Osteocyte (in vitro differentiated cells): ENCODE measurements around the gene ANKRD34A. TPM values are rescaled to one million over a fixed set of nuclear protein-coding genes. Genes with fewer than 3 reads are reported as not detected.
"Not testable (repeated sequence)": the region's sequence is repeated elsewhere in the genome, so short reads cannot be mapped to it uniquely, and the experiment has no call there.

ENCODE experiments used
- DNase-seq: peaks from one replicate; pipeline ENCODE4 v3.0.0; 2021; ENCODE audit warnings: mixed read lengths; ENCODE audit not compliant: unreplicated experiment; ENCODE audit errors: extremely low spot score
- H3K27ac Mint-ChIP-seq: one replicate; pipeline ENCODE4 v1.8.0; 2021; ENCODE audit warnings: mild to moderate bottlenecking, mixed read lengths; ENCODE audit not compliant: unreplicated experiment
- H3K27me3 Mint-ChIP-seq: one replicate; pipeline ENCODE4 v1.8.0; 2021; ENCODE audit warnings: mixed read lengths; ENCODE audit not compliant: unreplicated experiment
- H3K36me3 Mint-ChIP-seq: one replicate; pipeline ENCODE4 v1.8.0; 2021; ENCODE audit warnings: mixed read lengths; ENCODE audit not compliant: unreplicated experiment
- H3K4me1 Mint-ChIP-seq: one replicate; pipeline ENCODE4 v1.8.0; 2021; ENCODE audit warnings: mixed read lengths; ENCODE audit not compliant: unreplicated experiment
- H3K4me3 Mint-ChIP-seq: one replicate; pipeline ENCODE4 v1.8.0; 2021; ENCODE audit warnings: mild to moderate bottlenecking, moderate library complexity, mixed read lengths; ENCODE audit not compliant: unreplicated experiment
- H3K9me3 Mint-ChIP-seq: one replicate; pipeline ENCODE4 v1.8.0; 2021; ENCODE audit warnings: mixed read lengths; ENCODE audit not compliant: unreplicated experiment
- total RNA-seq: library from RNA; stranded (reverse); gene quantifications from 2 replicates; pipeline ENCODE4 v1.2.1, GENCODE V29; 2021
- TF ChIP-seq, protein P1 (sequence below): fragments of 200-600 bp; sonication (generic); IDR thresholded peaks from 2 replicates; pipeline ENCODE4 v1.5.0; 2021; ENCODE audit warnings: antibody characterized with exemption, mild to moderate bottlenecking, moderate library complexity

The ANKRD34A gene
- total RNA-seq, 1 donor from 2014 or later, result 1.1 TPM

DNA sequence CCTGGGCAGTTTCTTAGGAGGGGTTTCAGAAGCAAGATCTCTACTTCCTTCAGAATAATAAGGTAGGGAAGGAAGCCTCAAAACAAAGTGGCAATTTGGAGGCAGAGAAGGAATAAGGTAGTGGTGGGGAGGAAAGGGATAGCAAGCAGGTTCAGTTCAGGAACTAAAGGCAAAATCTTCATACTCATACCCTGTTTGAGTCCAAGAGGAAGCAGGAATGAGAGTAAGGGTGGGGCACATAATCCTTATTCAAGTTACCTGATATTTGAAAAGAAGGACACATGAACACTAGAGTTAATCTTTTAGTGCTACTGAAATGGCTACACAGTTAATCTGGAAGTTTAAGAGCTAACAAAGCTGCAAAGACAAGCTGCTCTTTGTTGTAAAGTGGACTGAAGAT is 28.7 kb downstream of the ANKRD34A start:
- Mint-ChIP-seq H3K27ac (no peak overlapping the region), H3K4me3 (no peak overlapping the region), H3K27me3 (no peaks in the 10 kb centered on the region), H3K4me1 (no peaks in the 10 kb centered on the region), H3K9me3 (no peaks in the 10 kb centered on the region), H3K36me3 (peaks cover 20% of the 10 kb centered on the region)
- DNase-seq, result no peak
- TF ChIP-seq, protein P1, sequence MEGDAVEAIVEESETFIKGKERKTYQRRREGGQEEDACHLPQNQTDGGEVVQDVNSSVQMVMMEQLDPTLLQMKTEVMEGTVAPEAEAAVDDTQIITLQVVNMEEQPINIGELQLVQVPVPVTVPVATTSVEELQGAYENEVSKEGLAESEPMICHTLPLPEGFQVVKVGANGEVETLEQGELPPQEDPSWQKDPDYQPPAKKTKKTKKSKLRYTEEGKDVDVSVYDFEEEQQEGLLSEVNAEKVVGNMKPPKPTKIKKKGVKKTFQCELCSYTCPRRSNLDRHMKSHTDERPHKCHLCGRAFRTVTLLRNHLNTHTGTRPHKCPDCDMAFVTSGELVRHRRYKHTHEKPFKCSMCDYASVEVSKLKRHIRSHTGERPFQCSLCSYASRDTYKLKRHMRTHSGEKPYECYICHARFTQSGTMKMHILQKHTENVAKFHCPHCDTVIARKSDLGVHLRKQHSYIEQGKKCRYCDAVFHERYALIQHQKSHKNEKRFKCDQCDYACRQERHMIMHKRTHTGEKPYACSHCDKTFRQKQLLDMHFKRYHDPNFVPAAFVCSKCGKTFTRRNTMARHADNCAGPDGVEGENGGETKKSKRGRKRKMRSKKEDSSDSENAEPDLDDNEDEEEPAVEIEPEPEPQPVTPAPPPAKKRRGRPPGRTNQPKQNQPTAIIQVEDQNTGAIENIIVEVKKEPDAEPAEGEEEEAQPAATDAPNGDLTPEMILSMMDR, result no peak

DNA sequence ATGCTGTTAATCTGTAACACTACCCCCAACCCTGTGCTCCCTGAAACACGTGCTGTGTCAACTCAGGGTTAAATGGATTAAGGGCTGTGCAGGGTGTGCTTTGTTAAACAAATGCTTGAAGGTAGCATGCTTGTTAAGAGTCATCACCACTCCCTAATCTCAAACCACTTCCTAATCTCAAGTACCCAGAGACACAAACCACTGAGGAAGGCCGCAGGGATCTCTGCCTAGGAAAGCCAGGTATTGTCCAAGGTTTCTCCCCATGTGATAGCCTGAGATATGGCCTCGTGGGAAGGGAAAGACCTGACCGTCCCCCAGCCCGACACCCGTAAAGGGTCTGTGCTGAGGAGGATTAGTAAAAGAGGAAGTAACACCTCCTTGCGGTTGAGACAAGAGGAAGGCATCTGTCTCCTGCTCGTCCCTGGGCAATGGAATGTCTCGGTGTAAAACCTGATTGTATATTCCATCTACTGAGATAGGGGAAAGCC is 31.8 kb downstream of the ANKRD34A start:
- not testable (repeated sequence) for H3K9me3 Mint-ChIP-seq, H3K4me3 Mint-ChIP-seq, H3K27ac Mint-ChIP-seq, H3K4me1 Mint-ChIP-seq, DNase-seq, H3K27me3 Mint-ChIP-seq
- peaks cover 14% of the 10 kb centered on the region for H3K36me3 Mint-ChIP-seq

DNA sequence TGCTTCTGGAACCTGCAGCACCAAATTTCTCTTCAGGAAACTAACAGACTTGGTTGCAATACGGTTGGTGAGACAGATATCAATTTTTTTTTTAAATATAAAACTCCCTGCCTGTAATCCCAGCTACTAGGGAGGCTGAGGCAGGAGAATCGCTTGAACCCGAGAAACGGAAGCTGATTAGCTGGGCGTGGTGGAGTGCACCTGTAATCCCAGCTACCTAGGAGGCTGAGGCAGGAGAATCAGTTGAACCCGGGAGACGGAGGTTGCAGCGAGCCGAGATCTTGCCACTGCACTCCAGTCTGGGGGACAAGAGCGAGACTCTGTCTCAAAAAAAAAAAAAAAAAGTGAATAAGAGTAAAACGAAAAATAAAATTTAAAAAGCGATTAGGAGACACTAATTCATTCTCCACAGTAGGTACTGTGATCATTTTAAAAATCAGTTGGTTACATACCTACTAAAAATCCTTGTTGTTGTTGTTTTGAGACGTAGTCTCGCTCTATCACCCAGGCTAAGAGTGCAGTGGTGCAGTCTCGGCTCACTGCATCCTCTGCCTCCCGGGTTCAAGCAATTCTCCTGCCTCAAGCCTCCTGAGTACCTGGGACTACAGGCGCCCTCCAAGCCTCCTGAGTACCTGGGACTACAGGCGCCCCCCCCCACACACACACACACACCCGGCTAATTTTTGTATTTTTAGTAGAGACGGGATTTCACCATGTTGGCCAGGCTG is 36.3 kb downstream of the ANKRD34A start:
- H3K4me1 Mint-ChIP-seq, result peaks cover 9% of the 10 kb centered on the region
- DNase-seq, result no peak
- peak overlapping the region; percentile 72 for H3K4me3 Mint-ChIP-seq
- no peaks in the 10 kb centered on the region for H3K27me3 Mint-ChIP-seq
- peaks cover 14% of the 10 kb centered on the region for H3K36me3 Mint-ChIP-seq
- H3K9me3 Mint-ChIP-seq, result no peaks in the 10 kb centered on the region
- no peak overlapping the region for H3K27ac Mint-ChIP-seq
- TF ChIP-seq, protein P1, result no peak

DNA sequence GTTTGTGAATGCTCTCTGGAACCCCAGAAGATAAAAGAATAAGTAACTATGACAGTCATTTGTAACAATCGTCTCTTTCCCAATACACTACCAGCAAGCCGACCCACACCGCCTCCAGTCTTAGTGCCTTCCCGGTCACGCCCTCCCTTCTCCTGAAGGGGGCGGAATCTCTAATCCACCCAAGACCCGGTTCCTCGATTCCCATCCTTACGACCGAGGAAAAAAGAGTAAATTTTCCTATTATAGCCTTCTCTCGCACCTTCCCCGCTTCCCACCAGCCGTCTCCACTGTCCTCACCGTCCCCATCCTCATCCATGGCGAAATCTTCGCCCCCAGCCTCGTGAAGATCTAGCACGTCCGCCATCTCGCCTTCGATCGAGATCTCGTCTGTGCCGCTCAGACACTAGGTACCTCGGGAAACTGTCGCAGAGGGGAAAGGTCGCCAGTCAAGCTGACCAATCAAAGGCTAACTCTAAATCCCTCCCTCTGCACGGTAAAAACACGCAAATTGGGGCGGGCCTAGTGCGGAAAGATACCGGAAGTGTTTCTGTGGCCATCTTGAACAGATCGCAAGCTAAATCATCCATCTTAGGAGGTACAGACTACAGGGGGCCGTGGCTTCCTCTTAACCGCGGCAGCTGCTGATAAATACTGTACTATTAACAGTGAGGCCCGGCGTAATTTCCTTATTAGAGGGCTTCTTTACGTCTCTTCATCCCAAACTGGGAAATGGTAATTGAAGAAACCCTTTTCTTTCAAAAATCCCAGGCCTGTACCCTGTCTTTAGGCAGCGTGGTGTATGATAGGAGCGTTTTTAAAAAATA is 37.1 kb downstream of the ANKRD34A start, which contains the start of gene RBM8A:
Gene RBM8A, minus strand, starts transcription at position 422 of the 824 bp plus-strand sequence. Its CDS starts 58 bp downstream, at position 364.
- no peaks in the 10 kb centered on the region for H3K9me3 Mint-ChIP-seq
- H3K36me3 Mint-ChIP-seq, result peaks cover 14% of the 10 kb centered on the region
- H3K4me1 Mint-ChIP-seq, result peaks cover 9% of the 10 kb centered on the region
- H3K4me3 Mint-ChIP-seq, result peak within 1 kb of the TSS; percentile 72
- H3K27me3 Mint-ChIP-seq, result no peaks in the 10 kb centered on the region
- DNase-seq, result peak; percentile 97
- TF ChIP-seq, protein P1, result peak; percentile 76
- H3K27ac Mint-ChIP-seq, result no peak within 1 kb of the TSS

DNA sequence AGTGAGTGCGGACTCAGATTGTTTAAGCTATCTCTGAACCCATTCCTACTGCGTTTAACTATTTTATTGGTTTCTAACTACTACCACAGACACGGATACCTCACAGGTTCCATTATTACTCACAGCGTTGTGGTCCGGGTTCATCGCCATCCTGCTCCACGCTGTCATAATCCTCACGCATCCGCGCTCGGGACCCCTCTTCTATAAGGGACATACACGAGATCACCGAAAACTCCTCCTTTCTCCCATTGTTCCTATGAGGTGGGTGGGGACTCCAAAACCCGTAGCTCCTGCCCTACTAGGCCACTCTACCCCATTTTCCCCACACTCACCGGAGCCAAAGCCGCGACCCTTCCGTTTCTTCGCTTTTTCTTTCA is 37.7 kb downstream of the ANKRD34A start:
- peaks cover 13% of the 10 kb centered on the region for H3K36me3 Mint-ChIP-seq
- H3K27ac Mint-ChIP-seq, result no peak overlapping the region
- H3K4me1 Mint-ChIP-seq, result peaks cover 9% of the 10 kb centered on the region
- H3K4me3 Mint-ChIP-seq, result no peak overlapping the region
- TF ChIP-seq, protein P1, result no peak
- no peak for DNase-seq
- H3K27me3 Mint-ChIP-seq, result no peaks in the 10 kb centered on the region
- no peaks in the 10 kb centered on the region for H3K9me3 Mint-ChIP-seq
